Neural progenitor cell (in vitro differentiated cells): Measurements from ENCODE around the gene MRPL23.

Experiments used
- EZH2phosphoT487 ChIP-seq: fragments of 200-600 bp; sonication (generic); IDR thresholded peaks from 2 replicates; pipeline ENCODE4 v1.6.1; 2017; ENCODE audit warnings: antibody characterized with exemption
- TF ChIP-seq, protein P1 (sequence below): fragments of 200-600 bp; sonication (generic); IDR thresholded peaks from 2 replicates; pipeline ENCODE4 v1.5.1; 2017; ENCODE audit warnings: antibody characterized with exemption, mild to moderate bottlenecking

DNA sequence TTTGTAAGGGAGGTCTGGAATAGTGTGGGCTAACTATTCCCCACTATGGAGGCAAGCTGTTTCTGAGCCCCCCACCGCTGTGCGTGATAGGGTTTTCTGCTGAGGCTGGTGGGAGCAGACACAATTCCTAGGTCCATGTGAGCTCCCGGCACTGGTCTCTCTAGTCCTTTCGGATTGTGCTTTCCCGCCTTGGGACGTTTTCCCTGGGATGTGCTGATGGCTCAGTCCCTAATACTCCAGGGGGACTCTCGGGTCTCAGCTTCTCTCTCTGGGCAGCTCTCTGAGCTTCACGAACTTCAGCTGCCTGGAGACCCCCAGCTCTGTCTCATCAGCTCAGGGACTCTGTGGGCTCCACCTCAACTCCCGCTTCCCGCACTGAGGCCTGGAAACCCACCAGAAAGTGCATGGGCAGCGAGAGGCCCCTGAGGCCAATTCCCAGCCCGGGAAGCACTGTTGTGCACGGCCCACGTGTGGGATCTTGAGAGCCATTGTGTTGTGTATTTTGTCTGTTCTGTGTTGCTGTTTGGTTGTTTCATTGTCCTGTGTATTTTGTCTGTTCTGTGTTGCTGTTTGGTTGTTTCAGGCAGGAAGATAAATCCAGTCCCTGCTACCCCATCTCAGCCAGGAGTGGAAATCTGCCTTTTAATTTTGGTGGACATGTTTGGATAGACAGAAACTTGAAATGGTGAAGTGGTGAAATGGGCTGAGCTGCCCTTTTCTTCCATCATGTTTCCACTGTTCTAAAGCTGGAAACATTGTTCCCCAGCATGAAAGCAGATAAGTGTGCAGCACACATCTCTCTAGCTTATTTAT lies 40.3 kb upstream of the MRPL23 start:
- no peak for TF ChIP-seq EZH2phosphoT487
- TF ChIP-seq, protein P1, sequence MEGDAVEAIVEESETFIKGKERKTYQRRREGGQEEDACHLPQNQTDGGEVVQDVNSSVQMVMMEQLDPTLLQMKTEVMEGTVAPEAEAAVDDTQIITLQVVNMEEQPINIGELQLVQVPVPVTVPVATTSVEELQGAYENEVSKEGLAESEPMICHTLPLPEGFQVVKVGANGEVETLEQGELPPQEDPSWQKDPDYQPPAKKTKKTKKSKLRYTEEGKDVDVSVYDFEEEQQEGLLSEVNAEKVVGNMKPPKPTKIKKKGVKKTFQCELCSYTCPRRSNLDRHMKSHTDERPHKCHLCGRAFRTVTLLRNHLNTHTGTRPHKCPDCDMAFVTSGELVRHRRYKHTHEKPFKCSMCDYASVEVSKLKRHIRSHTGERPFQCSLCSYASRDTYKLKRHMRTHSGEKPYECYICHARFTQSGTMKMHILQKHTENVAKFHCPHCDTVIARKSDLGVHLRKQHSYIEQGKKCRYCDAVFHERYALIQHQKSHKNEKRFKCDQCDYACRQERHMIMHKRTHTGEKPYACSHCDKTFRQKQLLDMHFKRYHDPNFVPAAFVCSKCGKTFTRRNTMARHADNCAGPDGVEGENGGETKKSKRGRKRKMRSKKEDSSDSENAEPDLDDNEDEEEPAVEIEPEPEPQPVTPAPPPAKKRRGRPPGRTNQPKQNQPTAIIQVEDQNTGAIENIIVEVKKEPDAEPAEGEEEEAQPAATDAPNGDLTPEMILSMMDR, result no peak
